GM21576 (cell line): ENCODE results near the gene KRT9.
"Not testable (repeated sequence)": the region's sequence is repeated elsewhere in the genome, so short reads cannot be mapped to it uniquely, and the experiment has no call there.

Source experiments
- ATAC-seq: cut with Tn5 transposase; IDR thresholded peaks from one replicate; pipeline ENCODE4 v1.9.1; 2021; ENCODE audit warnings: mild to moderate bottlenecking, moderate library complexity; ENCODE audit not compliant: unreplicated experiment

KRT9 gene

DNA sequence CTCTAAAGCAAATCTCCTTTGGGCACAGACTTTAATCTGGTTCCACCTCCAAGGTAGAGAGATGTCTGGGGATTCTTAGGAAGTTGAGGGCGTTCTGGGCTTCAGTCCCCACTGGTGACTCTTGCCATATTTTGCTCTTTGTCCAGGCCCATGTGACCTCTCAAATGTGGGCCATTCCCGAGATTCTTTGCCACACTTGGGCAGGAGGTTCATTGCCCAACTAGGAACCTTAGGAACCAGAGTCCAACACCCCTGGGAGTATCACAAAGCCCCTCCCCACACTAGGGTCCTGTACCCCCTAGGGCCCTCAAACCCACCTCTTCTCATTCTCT, 8.4 kb upstream of the KRT9 start:
- ATAC-seq = no peak

GRCh38 chr17:41579484-41580243, 7.8 kb upstream of the KRT9 start:
- no peak for ATAC-seq

DNA sequence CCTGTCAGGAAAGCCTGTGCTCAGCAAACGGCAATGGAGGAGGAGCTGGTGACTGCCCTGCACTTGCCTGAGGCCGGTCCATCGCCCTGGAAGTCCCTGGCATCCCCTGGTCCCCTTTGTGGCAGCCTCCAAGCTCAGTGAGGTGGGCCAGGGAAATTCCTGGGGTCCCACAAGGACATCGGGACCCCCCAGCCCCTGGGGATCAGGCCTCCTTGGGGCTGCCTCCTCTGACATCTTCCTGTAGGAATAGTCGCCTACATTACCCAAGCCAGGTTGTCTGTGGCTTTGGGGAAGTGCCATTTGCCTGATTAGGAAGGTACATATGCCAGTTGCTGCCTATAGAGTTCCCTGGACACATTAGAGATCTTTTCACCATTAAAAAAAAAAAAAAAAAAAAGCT, 7.1 kb upstream of the KRT9 start:
- no peak for ATAC-seq

DNA sequence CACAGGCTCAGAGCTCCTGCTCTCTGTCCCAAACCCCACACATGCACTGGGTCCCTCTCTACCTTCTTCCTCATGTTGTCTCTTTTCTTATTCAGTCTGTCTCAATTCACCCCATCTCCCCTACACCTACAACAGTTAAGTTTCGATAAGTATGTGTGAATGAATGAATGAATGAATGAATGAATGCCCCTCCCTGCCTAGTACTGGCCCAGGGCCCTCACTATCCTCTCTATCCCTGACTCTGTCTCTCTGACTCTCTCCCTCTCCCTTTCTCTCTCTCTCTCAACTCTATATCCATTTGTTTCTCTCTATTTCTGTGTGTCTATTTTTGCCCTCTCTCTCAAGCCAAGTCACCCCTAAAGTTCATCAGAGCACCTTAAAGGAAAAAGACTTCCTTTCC, 6.7 kb upstream of the KRT9 start:
- no peak for ATAC-seq

GRCh38 chr17:41576740-41577139, 4.9 kb upstream of the KRT9 start:
- not testable (repeated sequence) for ATAC-seq

DNA sequence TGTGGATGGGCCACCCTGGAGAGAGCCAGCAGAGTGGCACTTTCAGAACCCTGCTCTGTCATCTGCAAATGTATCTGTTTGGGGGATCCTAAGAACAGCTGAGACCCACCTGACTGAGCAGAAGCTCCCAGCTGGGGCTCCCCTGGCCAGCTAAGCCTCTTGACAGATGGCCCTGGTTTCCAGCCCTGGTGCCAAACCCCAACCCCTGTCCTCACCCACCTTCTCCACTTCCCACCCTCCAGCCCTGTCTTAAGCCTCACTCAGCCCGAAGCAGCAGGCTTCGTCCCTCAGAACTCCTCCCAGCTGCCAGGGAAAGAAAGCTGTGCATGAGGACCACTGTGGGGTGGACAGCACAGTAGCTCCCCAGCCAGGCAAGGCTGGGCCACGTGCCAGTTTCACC, 3.5 kb upstream of the KRT9 start:
- no peak for ATAC-seq

GRCh38 chr17:41567317-41567716, 4.5 kb downstream of the KRT9 start:
- no peak for ATAC-seq

- no peak for ATAC-seq
Observed at GRCh38 chr17:41565338-41565737, 6.5 kb downstream of the KRT9 start.

DNA sequence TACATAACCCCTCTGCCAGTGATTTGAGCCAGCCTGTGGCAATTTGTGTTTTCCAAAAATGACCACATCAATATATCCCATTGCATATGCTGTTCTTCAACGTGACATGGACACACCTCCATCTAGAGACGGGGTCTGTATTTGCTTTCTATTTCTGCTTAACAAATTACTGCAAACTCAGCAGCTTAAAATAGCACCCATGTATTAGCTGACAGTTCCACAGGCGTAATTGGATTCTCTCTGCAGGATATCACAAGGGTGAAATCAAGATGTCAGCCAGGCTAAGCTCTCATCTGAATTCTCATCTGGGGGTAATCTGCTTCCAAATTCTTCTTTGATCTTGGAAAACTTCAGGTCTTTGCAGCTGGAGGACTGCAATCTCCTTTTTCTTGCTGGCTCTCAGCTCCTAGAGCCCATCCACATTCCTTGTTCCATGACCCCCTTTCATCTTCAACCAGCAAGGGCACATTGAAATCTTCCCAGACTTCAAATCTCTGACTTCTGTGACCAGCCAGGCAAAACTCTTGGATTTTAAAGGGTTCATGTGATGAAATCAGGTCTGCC, 8.2 kb downstream of the KRT9 start:
- ATAC-seq = no peak

- ATAC-seq = no peak
Observed at GRCh38 chr17:41561554-41561953, 10.3 kb downstream of the KRT9 start.

DNA sequence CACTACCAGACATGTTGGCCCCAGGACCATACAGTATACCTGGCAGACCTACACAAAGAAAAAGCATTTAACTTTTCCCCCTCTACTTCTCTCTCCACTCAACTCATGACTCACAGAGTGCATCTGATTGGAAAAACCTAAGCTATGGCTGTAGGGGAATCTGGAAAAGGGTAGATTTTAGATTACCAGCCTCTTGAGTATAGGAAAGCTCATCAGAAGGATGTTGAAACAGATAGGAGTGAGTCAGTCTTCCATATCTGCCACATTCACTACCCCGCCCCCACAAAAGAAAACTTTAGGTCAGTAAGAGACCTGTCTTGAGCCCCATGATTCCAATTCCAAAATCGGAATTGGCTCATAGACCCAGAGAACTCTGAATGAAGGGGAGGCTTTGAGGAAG, 12.3 kb downstream of the KRT9 start:
- no peak for ATAC-seq

DNA sequence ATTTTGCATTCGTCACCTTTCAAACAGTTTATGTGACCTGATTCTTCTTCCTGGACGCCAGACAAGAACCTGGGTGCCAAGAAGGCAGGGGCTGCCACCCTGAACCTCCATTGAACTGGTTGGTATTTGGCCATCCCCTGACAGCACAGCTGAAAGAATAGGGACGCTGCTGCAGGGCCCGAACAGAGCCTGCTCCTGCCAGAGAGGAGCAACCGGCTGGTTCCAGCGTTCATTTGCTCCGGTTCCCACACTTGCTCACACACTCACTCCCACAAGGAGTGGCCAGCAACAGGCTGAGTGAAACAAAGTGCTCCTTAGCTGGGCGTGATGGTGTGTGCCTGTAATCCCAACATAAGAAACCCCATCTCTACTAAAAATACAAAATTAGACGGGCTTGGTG, 14.9 kb downstream of the KRT9 start:
- no peak for ATAC-seq

- ATAC-seq = no peak
Observed at GRCh38 chr17:41556306-41556705, 15.6 kb downstream of the KRT9 start.

DNA sequence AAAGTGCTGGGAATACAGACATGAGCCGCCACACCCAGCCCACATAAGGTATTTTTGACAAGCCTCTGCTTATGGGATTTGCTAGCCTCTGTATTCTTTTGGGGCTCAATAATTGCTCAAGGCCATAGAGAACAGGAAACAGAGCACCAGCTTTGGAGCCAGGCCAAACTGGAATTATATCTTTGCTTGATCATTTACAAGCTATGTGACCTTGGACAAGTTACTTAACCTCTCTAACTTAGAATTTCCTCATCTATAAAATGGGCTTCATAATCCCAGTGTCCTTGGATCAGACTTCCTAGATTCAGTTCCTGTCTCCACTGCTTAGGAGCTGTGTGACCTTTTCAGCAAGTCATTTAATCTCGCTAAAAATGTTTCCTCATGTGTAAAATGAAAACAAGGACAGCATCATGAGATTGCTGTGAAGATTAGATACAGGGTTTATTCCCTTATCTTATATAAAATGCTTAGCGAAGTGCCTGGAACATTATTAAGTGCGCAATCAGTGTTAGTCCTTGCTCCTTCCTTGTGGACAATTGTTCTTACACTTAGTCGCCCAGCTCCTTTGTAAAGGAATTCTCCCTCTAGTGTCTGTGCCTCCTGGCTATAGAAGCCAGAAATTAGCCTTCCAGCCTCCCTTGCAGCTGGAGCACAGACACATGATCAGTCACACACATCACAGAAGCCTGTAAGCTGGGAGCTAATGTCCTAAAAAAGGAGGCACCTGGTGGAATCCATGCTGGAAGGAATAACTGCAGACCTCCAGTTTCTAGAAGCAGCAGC, 16.6 kb downstream of the KRT9 start:
- ATAC-seq = no peak

- no peak for ATAC-seq
Observed at GRCh38 chr17:41553987-41554680, 17.7 kb downstream of the KRT9 start.

GRCh38 chr17:41553176-41553575, 18.7 kb downstream of the KRT9 start:
- no peak for ATAC-seq

GRCh38 chr17:41552455-41552854, 19.4 kb downstream of the KRT9 start:
- ATAC-seq = no peak

- no peak for ATAC-seq
Observed at GRCh38 chr17:41551365-41551764, 20.5 kb downstream of the KRT9 start.

DNA sequence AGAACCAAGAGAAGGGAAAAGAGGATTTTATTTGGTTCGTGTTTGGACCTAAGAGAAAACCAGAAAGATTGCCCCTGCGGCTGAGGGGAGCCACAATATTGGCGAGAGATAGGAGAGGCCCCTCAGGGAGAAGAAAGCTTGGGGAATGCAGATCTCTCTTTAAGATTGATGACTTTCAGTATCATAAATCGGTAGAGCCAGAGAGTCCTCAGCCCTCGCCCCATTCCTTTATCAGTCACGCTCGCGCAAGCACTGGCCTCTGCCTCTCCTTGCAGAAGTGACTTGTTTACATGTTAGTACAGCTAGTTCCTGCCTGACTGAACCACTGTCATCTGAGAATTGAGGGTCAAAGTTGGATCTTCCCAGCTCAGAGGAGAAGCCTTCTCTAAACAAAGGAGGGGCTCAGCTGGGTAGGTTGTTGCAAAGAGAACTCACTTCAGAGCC, 22.2 kb downstream of the KRT9 start:
- no peak for ATAC-seq

DNA sequence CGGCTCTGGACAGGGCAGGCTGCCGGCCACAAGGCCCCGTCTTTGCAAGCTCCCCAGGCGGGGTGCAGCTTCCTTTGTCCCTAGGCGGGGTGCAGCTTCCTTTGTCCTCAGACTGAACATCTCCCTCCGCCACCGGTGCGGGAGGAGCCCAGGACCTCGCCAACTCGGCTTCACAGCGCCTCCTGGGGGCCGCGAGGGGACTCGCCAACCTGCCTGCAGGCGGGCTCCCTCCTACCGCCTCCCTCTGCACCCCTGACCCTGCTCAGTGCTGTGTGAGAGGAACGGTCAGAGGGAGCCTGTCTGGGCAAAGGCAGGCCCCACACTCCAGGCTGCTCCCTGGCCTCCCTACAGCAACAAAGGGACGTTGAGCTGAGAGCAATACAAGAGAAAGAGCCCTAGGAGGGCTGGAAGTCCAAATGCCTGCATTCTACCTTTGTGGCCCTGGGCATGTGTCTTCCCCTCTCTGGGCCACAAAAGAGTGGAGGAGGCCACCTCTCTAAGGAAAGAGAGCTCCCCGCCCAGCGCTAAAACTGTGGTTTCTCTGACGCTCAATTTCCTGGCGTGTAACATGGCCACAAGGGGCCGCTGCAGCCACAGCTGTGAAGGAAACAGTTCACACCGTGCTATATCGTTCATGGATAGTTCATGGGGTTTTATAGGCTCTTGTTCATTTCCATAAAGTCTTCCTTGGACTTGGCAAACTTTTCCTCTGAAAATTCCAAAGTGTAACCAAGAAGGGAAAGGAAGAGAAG, 22.8 kb downstream of the KRT9 start:
- ATAC-seq = peak; percentile 68
